Measurements from ENCODE around the gene PCARE.

GRCh38 chr2:29051730-29052129 is 22.6 kb downstream of the PCARE start:
- no peak for TF ChIP-seq EZH2 (IDR thresholded peaks at IDR 0.05)
- no peak for TF ChIP-seq POLR2AphosphoS5 (IDR thresholded peaks at IDR 0.05; ENCODE audit: borderline replicate concordance, low read depth, low read length)

All from SK-N-MC (cell line).